A549 (cell line): ENCODE data around the gene GMPR. TPM values are rescaled to one million over a fixed set of nuclear protein-coding genes. Genes with fewer than 3 reads are reported as not detected.
A peak's percentile ranks its signal among the peaks of the same experiment; 100 is the strongest.

Source experiments
- ATAC-seq, 2 experiments: fragments of 200-7000 bp in 1 of 2; fragments of >200 bp in 1 of 2; cut with Nextera tagmentation in 1 of 2; cut with Tn5 transposase in 1 of 2; 3 replicates each; pipeline versions ENCODE4 v1.8.0 to v1.9.1; 2018 to 2020; ENCODE audit warnings: mild to moderate bottlenecking in 1 of 2, moderate library complexity in 1 of 2
- CTCF ChIA-PET: fragments of 300-600 bp; sonication (Branson Sonifier 250); formaldehyde crosslinking; extraction: SDS; loops from one replicate; lab custom pipeline; 2021; ENCODE audit warnings: antibody characterized with exemption, inconsistent platforms; lab: Yijun Ruan, JAX
- POLR2A ChIA-PET: fragments of 350-600 bp; formaldehyde crosslinking; extraction: SDS; loops from one replicate; lab custom pipeline; 2021; ENCODE audit warnings: antibody characterized with exemption, inconsistent platforms; lab: Yijun Ruan, JAX
- DNase-seq, 2 experiments: peaks; one replicate each; pipeline versions ENCODE4 v3.0.0 to v3.0.0-alpha.2; 2011 to 2016; ENCODE audit warnings: low read depth in 1 of 2, low spot score in 1 of 2
- FAIRE-seq: peaks from 2 replicates; lab custom pipeline; 2011; peaks lifted over from hg19 to GRCh38; lab: Jason Lieb, UNC
- H3K27ac ChIP-seq, 2 experiments: fragments of >200 bp; sonication (Bioruptor Twin); formaldehyde crosslinking; 3 replicates each; pipeline ENCODE4 v1.5.1; 2016 to 2017
- H3K4me1 ChIP-seq: fragments of >200 bp; sonication (Bioruptor Twin); formaldehyde crosslinking; 3 replicates; pipeline ENCODE4 v1.6.1; 2016
- H3K4me2 ChIP-seq: fragments of >200 bp; sonication (Bioruptor Twin); formaldehyde crosslinking; 3 replicates; pipeline ENCODE4 v1.6.1; 2016
- H3K4me3 ChIP-seq: fragments of >200 bp; sonication (Bioruptor Twin); formaldehyde crosslinking; 3 replicates; pipeline ENCODE4 v1.5.1; 2016
- H3K9me3 ChIP-seq: fragments of >200 bp; sonication (Bioruptor Twin); formaldehyde crosslinking; 3 replicates; pipeline ENCODE4 v1.6.1; 2016
- BCL3 ChIP-seq: fragments of >200 bp; sonication (Bioruptor Twin); formaldehyde crosslinking; IDR thresholded peaks from 3 replicates; pipeline ENCODE4 v1.6.1; 2016
- CBX2 ChIP-seq: fragments of 200-600 bp; sonication (generic); IDR thresholded peaks from 2 replicates; pipeline ENCODE4 v1.6.1; 2016; ENCODE audit warnings: low read depth, mild to moderate bottlenecking, borderline replicate concordance
- CTCF ChIP-seq: fragments of >200 bp; sonication (Bioruptor Twin); formaldehyde crosslinking; IDR thresholded peaks from 3 replicates; pipeline ENCODE4 v1.5.1; 2016
- E2F6 ChIP-seq: IDR thresholded peaks from 2 replicates; pipeline ENCODE4 v1.6.1; 2012; ENCODE audit warnings: low read depth, borderline replicate concordance
- FOSL2 ChIP-seq, 2 experiments: fragments of 450-650 bp in 1 of 2; fragments of >200 bp in 1 of 2; sonication (Bioruptor Twin) in 1 of 2; formaldehyde crosslinking; IDR thresholded peaks; 2 replicates each; pipeline versions ENCODE4 v1.5.0 to v1.6.1; 2016 to 2020; ENCODE audit warnings: mild to moderate bottlenecking in 1 of 2, moderate library complexity in 1 of 2
- HES2 ChIP-seq: fragments of >200 bp; sonication (Bioruptor Twin); formaldehyde crosslinking; IDR thresholded peaks from 2 replicates; pipeline ENCODE4 v1.6.1; 2016
- HMGXB4 ChIP-seq: fragments of 250-450 bp; sonication (Bioruptor Pico); IDR thresholded peaks from 2 replicates; pipeline ENCODE4 v1.5.0; 2021; ENCODE audit warnings: mild to moderate bottlenecking, moderate library complexity, borderline replicate concordance
- HOXA7 ChIP-seq: fragments of 250-450 bp; sonication (Bioruptor Pico); IDR thresholded peaks from 2 replicates; pipeline ENCODE4 v1.5.0; 2020; ENCODE audit warnings: mild to moderate bottlenecking, moderate library complexity
- HOXB5 ChIP-seq: fragments of 250-450 bp; sonication (Bioruptor Pico); IDR thresholded peaks from 2 replicates; pipeline ENCODE4 v1.5.0; 2020; ENCODE audit warnings: mild to moderate bottlenecking, moderate library complexity
- JUN ChIP-seq, 2 experiments: fragments of >200 bp; sonication (Bioruptor Twin); formaldehyde crosslinking; IDR thresholded peaks; 2 replicates in 1 of 2; 3 replicates in 1 of 2; pipeline ENCODE4 v1.6.1; 2016 to 2017
- KDM1A ChIP-seq: fragments of 200-600 bp; sonication (generic); IDR thresholded peaks from 2 replicates; pipeline ENCODE4 v1.6.1; 2016; ENCODE audit warnings: low read depth, mild to moderate bottlenecking
- MAX ChIP-seq: IDR thresholded peaks from 2 replicates; pipeline ENCODE4 v1.6.1; 2012
- MYC ChIP-seq: IDR thresholded peaks from 2 replicates; pipeline ENCODE4 v1.6.1; 2012; ENCODE audit warnings: mild to moderate bottlenecking, inconsistent platforms, low read length, improper control_type of control experiment, borderline replicate concordance
- NFE2L2 ChIP-seq: fragments of 150-350 bp; conservative IDR thresholded peaks from 2 replicates; pipeline ENCODE4 v1.6.1; 2014; ENCODE audit warnings: low read length
- NR3C1 ChIP-seq: fragments of >200 bp; sonication (Bioruptor Twin); formaldehyde crosslinking; IDR thresholded peaks from 3 replicates; pipeline ENCODE4 v1.6.1; 2017
- PHF8 ChIP-seq: fragments of 200-600 bp; sonication (generic); IDR thresholded peaks from 2 replicates; pipeline ENCODE4 v1.6.1; 2016; ENCODE audit warnings: low read depth, mild to moderate bottlenecking, antibody characterized with exemption, moderate library complexity, borderline replicate concordance
- POLR2A ChIP-seq: IDR thresholded peaks from 2 replicates; pipeline ENCODE4 v1.6.1; 2012; ENCODE audit warnings: mild to moderate bottlenecking, low read length
- RCOR1 ChIP-seq: fragments of 150-350 bp; IDR thresholded peaks from 2 replicates; pipeline ENCODE4 v1.6.1; 2014; ENCODE audit warnings: antibody characterized with exemption, low read length, low read depth
- RFX5 ChIP-seq: fragments of 450-650 bp; IDR thresholded peaks from 2 replicates; pipeline ENCODE4 v1.7.1; 2014; ENCODE audit warnings: antibody characterized with exemption, mild to moderate bottlenecking, moderate library complexity
- TP53 ChIP-seq: fragments of 250-450 bp; sonication (Bioruptor Pico); IDR thresholded peaks from 2 replicates; pipeline ENCODE4 v1.5.0; 2021; ENCODE audit warnings: mild to moderate bottlenecking, moderate library complexity
- ZC3H11A ChIP-seq: fragments of 450-650 bp; IDR thresholded peaks from 2 replicates; pipeline ENCODE4 v1.6.1; 2014; ENCODE audit warnings: antibody characterized with exemption, mild to moderate bottlenecking
- ZNF302 ChIP-seq: fragments of 250-450 bp; sonication (Bioruptor Pico); IDR thresholded peaks from 2 replicates; pipeline ENCODE4 v1.9.0; 2021; ENCODE audit warnings: inconsistent platforms, mild to moderate bottlenecking, moderate library complexity
- WGBS: methylation state at CpG from one replicate; pipeline ENCODE4 v1.1.6; 2017; ENCODE audit errors: missing lambda C conversion rate; 5-methylcytosine and 5-hydroxymethylcytosine counted together
- polyA plus RNA-seq, 4 experiments: library from polyadenylated mRNA; depleted of rRNA in 3 of 4; stranded (reverse); fragments of >200 nt; fragmentation: RNase III in 1 of 4; extraction: RNeasy Plus Mini Kit Qiagen cat#74134 plus additional on column Dnase treatment in 1 of 4; gene quantifications; 2 replicates in 3 of 4; 3 replicates in 1 of 4; pipeline ENCODE4 v1.2.3, GENCODE V29; 2011 to 2017

The GMPR gene
- polyA plus RNA-seq, 2 of the 4 experiments (the other 2 are of a cell fraction) = 0.23 to 0.34 TPM

- peak overlapping the region; percentile 94 for H3K4me2 ChIP-seq
- 45% methylated on average over 33 of the region's 34 CpGs for WGBS
- no peak for TF ChIP-seq BCL3
- no peak for TF ChIP-seq JUN (IDR thresholded peaks at IDR 0.05)
- POLR2A ChIA-PET = no interaction called here
- CTCF ChIA-PET = interaction anchor here (1.7 kb wide), 1 partner anchor 39 kb away, joined by 3 read pairs; no protein-coding TSS in a partner anchor
- no peaks in the 10 kb centered on the region for H3K9me3 ChIP-seq
- no peak for FAIRE-seq
- no peaks in the 10 kb centered on the region for H3K4me1 ChIP-seq
- H3K4me3 ChIP-seq = peak overlapping the region; percentile 65
- DNase-seq = no peak
- ATAC-seq = peak in 1 of 2 experiments; percentile 86; a peak in 3 of 6 replicates
- peak overlapping the region in 1 of 2 experiments; percentile 65; a peak in 2 of 6 replicates for H3K27ac ChIP-seq
Observed at GRCh38 chr6:16238963-16239797, 793 bp downstream of the GMPR start.

GRCh38 chr6:16239798-16240123 lies 1.4 kb downstream of the GMPR start:
- ChIA-PET POLR2A (no interaction called here), CTCF (interaction anchor here (1.7 kb wide), 1 partner anchor 38 kb away, joined by 3 read pairs; no protein-coding TSS in a partner anchor)
- 90% methylated on average over 5 of the region's 5 CpGs for WGBS
- Histone ChIP-seq H3K4me3 (no peak overlapping the region), H3K4me2 (no peak overlapping the region), H3K9me3 (no peaks in the 10 kb centered on the region), H3K27ac (no peak overlapping the region), H3K4me1 (no peaks in the 10 kb centered on the region)
- no peak for ATAC-seq
- peak in 1 of 2 experiments; percentile 19 for DNase-seq
- TF ChIP-seq PHF8 (no peak), CTCF (no peak), HOXB5 (CRISPR knock-in tag) (no peak), MAX (no peak), CBX2 (no peak)
- FAIRE-seq = no peak

- no peak overlapping the region for H3K4me2 ChIP-seq
- ATAC-seq (no peak), FAIRE-seq (no peak)
- POLR2A ChIA-PET = no interaction called here
- H3K4me3 ChIP-seq = no peak overlapping the region
- TF ChIP-seq TP53 (no peak), FOSL2 (IDR thresholded peaks at IDR 0.05) (no peak), FOSL2 (CRISPR knock-in tag; IDR thresholded peaks at IDR 0.05) (no peak), HMGXB4 (CRISPR knock-in tag) (no peak), RFX5 (no peak), KDM1A (no peak), NR3C1 (no peak), PHF8 (no peak), ZC3H11A (no peak), NFE2L2 (no peak), E2F6 (no peak), HOXB5 (CRISPR knock-in tag) (no peak), HOXA7 (CRISPR knock-in tag) (no peak), ZNF302 (no peak), POLR2A (no peak), CBX2 (no peak), RCOR1 (no peak), MYC (no peak), HES2 (no peak), MAX (no peak)
- TF ChIP-seq, all 56 proteins: peak for 0
- H3K27ac ChIP-seq = no peak overlapping the region
- no peaks in the 10 kb centered on the region for H3K9me3 ChIP-seq
- H3K4me1 ChIP-seq = no peaks in the 10 kb centered on the region
- CTCF ChIA-PET = interaction anchor here (1.3 kb wide), 1 partner anchor 11 kb away, joined by 4 read pairs; no protein-coding TSS in a partner anchor
- DNase-seq = no peak
- 90% methylated on average over 12 of the region's 12 CpGs for WGBS
Observed at GRCh38 chr6:16240589-16241320, 2.4 kb downstream of the GMPR start.
